ENCODE measurements around the gene TMEM59L.
A peak's percentile ranks its signal among the peaks of the same experiment; 100 is the strongest.
"Not testable (repeated sequence)": the region's sequence is repeated elsewhere in the genome, so short reads cannot be mapped to it uniquely, and the experiment has no call there.

Gene TMEM59L

DNA sequence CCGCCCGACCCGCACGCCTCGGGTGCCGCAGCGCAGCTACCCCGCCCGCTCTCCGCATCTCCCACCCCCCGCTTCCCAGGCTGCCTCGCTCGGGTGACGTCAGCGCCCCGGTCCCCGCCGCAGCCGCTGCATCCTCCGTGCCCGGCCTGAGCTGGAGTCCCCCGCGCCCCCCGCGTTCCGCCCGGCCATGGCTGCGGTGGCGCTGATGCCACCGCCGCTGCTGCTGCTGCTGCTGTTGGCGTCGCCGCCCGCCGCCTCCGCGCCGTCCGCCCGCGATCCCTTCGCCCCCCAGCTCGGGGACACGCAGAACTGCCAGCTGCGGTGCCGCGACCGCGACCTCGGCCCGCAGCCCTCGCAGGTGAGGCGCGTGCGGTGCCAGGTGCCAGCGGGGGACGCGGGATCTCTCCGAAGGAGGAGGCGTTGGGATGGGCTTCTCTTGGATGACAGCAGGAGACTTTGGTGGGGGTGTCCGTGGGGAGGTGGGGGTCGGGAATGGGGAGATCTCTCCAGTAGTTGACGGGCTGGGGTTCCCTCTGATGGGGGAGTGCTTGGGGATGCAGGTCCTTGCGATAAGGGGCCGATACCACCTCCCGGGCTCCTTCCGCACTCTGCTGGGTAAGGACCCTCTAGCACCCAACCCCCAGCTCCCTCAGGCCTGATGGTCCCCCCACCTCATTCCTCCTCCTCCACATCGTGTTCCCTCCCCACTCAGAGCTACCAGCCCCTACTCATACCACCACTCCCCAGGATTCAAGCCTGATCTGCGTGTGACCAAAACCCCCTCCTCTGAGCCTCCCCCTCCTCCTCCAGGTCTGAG is at the start of gene TMEM59L:
TMEM59L (plus strand) TSS at position 99 of the 817 bp plus-strand sequence; CDS start at position 188, 89 bp downstream.
- DNase-seq (ENCODE audit: low read depth, low spot score) = no peak

DNA sequence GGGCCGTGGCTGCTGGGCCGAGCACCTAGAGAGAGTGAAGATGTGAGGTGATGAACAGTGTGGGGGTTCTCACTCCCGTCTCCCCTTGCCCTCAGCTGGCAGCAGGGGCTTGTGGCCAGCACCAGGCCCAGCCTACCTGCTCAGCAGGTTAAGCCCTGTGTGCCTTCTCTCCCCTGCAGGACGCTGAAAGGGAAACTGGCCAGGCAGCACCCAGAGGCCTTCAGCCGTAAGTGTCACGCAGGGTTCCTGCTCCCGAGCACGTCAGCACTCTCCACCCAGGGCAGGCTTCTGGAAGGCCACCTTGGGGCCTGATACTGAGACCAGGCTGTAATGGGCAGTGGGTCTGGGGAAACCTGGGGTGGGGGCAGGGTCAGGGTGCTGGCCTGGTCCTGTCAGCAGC is 45.7 kb upstream of the TMEM59L start:
- no peak for DNase-seq (ENCODE audit: low read depth, low spot score)

DNA sequence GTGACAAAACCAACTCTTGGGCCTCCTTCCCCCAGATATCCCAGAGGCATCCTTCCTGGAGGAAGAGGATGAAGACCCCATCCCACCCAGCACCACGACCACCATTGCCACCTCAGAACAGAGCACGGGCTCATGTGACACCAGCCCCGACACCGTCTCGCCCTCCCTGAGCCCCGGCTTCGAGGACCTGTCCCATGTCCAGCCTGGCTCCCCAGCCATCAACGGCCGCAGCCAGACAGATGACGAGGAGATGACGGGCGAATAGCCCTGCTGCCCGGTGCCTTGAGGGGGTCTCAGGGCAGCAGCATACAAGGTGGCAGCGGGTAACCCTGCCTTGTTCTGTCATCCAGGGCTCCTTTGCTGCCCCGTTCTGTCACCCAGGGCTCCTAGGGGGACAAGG is 44.3 kb upstream of the TMEM59L start:
- DNase-seq (ENCODE audit: low read depth, low spot score) = no peak

DNA sequence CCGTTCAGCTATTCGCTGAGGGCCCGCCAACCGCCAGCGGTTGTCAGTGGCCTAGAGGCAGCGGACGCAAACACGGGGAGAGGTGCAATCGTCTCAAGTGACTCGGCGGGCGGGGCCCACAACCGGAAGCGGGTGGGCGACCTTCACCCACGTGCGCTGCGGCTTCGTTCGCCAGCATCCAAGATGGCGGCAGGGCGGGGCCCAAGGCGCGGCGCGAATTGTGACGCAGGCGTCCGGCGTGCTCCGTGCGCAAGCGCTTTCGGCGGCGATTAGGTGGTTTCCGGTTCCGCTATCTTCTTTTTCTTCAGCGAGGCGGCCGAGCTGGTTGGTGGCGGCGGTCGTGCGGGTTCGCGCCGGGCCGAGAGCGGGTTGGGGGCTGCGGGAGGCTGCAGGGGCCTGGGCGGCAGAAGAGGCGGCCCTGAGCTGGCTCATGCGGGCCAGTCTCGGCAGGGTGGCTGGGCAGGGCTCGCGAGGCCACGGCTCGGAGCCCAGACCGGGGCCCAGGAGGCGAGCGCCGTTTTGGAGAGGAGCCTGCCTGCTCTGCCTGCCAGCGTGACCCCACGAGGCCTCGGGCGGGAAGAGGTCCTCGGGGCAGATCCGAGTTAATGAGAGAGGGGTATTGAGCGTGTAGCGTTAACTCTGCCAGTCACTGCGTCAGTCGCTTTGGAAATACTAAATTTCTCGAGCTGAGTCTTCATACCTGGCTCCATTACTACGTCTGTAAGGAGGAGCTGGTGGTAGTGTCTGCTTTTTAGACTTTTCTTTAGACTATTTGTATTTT is 40.9 kb upstream of the TMEM59L start, which contains the start of gene UBA52:
UBA52 (plus strand) TSS at position 294 of the 781 bp plus-strand sequence. CDS start 1,444 bp downstream, outside the sequence.
- no peak for DNase-seq (ENCODE audit: low read depth, low spot score)

DNA sequence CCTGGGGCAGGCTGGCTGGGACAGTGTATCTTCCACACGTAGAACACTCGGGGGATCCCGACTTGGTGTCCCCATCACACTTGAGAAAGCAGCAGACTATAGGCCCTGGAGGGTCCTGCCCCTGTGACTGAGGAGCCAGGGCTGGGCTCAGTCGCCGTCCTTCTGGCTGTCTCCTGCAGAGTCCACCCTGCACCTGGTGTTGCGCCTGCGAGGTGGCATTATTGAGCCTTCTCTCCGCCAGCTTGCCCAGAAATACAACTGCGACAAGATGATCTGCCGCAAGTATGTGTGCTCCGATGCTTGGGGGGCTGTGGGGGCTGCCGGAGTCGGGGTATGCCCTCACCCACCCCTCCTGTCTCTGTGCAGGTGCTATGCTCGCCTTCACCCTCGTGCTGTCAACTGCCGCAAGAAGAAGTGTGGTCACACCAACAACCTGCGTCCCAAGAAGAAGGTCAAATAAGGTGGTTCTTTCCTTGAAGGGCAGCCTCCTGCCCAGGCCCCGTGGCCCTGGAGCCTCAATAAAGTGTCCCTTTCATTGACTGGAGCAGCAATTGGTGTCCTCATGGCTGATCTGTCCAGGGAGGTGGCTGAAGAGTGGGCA is 37.9 kb upstream of the TMEM59L start:
- no peak for DNase-seq (ENCODE audit: low read depth, low spot score)

DNA sequence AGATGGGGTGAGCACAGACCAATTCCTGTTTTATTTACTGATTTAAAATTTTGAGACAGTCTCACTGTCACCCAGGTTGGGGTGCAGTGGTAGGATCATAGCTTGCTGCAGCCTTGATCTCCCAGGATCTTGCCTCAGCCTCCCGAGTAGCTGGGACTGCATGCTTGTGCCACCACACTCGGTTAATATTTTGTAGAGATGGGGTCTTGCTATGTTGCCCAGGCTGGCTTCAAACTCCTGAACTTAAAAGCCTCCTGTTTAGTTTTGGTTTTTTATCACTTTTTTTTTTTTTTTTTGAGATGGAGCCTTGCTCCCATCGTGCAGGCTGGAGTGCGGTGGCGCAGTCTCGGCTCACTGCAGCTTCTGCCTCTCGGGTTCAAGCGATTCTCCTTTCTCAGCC is 36.3 kb upstream of the TMEM59L start:
- no peak for DNase-seq (ENCODE audit: low read depth, low spot score)

DNA sequence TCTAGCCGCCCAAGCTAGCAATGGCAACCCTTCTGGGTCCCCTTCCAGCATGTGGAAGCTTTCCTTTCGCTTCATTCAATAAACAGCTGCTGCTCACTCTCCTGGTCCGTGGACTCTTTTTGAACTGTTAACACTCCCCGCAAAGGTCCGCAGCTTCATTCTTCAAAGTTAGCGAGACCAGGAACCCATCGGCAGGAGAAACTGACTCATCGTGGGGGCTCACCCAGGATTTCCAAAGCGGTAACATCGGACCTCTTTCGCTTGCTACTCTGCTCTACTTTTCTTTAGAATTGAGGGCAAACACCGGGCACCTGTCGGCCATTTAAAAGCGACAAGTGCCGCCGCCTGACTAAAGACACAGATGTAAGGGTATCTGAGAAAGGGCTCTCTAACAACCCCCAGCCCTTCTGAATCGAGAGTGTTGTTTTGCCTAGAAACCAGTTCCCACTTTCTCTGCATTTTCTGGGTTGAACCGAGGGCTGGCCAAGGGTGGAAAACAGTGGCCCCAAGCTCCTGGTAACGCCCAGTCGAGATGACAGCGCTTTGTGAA is 35.2 kb upstream of the TMEM59L start:
- DNase-seq (ENCODE audit: low read depth, low spot score) = no peak

DNA sequence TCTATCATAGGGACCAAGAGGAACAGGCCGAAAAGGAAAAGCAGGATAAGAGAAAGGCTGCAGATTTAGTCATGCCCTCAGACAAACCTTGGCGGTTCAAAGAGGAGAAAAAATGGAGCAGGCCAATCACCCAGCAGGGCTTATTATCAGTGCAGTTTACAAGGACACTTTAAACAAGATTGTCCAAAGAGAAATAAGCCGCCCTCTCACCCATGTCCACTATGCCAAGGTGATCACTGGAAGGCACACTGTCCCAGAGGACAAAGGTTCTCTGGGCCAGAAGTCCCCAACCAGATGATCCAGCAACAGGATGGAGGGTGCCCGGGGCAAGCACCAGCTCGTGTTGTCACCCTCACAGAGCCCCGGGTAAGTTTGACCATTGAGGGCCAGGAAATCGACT is 32.4 kb upstream of the TMEM59L start:
- no peak for DNase-seq (ENCODE audit: low read depth, low spot score)

DNA sequence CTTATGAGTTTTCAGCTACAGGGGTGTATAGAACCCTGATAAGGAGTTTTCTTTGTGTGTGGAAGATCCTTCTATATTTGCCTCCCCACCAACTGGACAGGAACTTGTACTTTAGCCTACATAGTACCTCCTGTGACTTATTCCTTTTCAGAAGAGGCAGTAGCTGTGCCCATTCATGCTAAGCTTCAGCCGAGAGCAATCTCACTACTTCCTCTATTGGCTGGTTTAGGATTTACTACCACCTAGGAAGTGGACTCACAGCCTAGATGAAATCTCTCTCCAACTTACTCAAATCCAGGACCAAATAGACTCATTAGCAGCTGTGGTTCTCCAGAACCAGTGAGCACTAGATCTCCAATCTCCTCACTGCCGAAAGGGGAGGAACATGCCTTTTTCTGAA is 26.4 kb upstream of the TMEM59L start:
- DNase-seq (ENCODE audit: low read depth, low spot score) = no peak

DNA sequence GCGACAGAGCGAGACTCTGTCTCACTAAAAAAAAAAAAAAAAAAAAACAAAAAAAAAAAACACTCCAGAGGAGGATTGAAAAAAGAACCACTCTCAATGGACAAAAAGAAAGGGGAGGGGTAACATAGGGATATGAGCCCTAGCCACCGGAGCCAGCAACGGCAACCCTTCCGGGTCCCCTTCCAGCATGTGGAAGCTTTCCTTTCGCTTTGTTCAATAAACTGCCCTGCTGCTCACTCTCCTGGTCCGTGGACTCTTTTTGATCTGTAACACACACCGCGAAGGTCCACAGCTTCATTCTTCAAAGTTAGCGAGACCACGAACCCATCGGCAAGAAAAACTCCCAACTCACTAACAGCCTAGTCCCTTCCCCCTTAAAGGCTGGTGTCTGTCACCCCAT is 25.1 kb upstream of the TMEM59L start:
- DNase-seq (ENCODE audit: low read depth, low spot score) = no peak

DNA sequence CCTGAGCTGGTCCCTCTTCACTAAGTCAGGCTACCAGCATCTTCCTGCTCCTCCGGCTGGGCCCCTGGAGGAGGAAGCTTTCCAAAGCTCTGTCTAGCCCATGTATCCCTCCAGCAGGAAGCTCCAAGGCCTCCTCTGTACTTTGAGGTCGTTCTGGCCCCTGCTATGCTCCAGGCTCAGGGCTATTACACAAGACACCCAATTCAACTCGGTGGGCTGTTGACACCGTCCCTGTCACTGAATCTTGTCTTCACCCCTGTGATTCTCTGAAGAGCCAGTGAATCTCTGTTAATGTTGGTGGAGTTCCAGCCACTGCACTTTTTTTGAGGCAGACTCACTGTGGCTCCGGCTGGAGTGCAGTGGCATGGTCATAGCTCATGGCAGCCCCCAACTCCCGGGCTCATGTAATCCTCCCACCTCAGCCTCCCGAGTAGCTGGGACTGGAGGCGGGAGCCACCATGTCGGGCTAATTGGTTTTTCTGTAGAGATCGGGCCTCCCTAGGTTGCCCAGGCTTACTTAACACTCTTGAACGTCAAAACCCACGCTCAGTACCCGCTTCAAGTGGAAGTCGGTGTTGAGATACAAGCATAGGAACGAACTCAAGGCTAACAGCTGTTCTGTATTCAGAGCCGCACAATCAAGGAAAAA is 24.6 kb upstream of the TMEM59L start:
- no peak for DNase-seq (ENCODE audit: low read depth, low spot score)

DNA sequence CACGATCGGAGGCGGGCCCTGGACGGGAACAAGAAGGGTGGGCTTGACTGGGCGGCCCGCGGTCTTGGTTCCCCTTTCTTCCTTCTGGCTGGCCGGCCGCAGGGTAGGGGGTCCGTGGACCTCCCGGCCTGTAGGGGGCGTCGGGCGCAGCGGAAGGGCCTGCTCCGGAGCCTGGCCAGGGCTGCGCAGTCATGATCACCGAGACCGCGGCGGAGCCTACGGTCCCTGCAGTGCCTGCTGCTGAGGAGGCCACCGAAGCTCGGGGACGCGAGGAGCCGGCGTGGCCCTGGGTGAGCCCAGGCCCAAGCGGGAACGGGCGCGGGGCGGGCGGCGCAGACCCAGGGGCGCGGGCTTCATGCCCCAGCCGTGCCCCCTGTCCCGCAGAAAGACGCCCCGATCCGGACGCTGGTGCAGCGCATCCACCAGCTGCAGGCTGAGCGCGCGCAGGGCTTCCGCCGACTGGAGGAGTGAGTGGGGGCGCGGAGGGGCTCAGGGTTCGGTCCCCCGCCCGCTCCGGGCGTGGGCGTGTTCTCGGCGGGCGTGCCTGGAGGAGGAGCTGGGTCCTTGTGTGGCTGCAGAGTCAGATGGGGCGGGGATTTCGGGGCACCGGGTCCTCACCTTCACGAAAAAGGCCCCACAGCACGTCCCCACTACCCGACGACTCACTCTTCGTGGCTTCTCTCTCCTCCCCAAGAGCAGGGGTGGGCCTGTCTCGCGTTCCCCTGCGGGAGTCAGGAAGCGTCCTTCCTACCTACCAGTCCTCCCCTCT is 23.9 kb upstream of the TMEM59L start, which contains the start of gene REX1BD:
REX1BD (plus strand) TSS at position 188 of the 769 bp plus-strand sequence; CDS start at position 192, 4 bp downstream.
- no peak for DNase-seq (ENCODE audit: low read depth, low spot score)

DNA sequence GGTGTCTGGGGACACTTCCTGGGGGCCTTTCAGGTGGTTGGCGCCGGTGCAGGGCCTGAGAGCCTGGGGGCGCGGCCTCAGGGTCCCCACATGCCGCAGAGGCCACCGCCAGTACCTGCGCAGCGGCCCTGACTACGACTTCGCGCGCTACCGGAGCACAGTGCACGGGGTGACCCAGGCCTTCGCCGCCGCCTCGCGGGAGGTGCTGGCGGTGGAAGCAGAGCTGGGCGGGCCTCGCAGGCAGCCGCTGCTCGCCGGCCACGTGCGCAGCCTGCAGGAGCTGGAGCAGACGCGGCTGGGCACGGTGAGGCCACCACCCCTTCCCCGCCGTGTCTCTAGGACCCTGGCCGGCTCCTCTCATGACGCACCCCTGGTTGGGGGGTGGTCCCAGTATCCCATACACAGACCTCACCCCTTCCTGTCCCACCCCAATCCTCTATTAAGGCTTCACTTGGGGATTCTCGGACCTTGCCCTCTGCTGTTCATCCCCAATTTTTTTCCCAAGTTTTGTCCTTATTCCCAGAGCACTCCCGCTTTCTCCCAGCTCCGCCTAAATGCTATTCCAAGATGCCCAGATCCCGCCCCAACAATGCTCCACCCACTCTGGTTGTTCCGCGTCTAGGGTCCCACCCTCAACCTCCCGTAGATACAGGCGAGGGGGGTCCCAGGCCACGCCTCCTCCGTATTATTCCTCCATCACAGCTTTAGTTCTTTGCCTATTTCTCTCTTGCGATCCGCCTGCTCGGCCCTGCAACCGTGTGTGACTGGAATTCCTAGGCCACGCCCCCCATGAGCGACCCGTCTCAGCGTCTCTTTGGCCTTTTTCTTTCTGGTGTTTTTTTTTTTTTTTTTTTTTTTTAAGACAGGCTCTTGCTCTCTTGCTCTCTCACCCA is 23.0 kb upstream of the TMEM59L start:
- no peak for DNase-seq (ENCODE audit: low read depth, low spot score)

DNA sequence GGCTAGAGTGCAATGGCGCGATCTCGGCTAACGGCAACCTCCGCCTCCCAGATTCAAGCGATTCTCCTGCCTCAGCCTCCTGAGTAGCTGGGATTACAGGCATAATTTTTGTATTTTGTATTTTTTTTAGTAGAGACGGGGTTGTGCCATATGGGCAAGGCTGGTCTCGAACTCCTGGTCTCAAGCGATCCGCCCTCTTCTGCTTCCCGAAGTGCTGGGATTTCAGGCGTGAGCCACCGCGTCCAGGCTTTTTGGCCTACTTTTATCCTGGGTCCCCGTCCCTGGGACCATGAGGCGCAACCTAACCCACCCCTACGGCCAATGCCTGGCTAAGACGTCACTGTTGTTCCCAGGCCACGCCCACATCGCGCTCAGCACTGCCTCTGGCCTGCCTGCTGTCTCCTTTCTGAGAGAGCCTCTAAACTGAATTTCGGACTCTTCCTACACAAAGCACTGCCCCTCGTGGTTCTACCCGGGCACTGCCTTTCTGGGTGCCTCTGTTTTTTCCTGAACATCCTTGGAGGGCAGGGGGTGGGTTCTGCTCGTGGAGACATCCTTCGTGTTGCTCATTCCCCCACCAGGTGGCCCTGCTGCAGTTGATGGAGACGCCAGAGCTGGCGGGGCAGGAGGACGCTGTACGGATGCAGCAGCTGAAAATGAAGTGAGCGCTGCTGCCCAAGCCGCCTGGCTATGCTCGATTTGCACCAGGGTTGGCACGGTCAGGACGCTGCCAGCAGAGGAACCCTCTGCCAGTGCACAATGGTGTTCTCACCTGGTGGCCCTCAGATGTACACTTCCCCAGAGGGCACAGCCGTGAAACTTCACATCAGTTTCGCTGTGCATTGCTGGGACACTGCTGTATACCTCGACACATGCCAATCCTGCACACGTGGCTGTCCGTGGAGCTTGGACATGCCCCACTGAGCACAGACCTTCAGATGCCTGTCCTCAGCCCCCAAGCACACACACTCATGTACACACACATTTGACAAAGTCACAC is 22.1 kb upstream of the TMEM59L start:
- DNase-seq (ENCODE audit: low read depth, low spot score) = peak; percentile 97

DNA sequence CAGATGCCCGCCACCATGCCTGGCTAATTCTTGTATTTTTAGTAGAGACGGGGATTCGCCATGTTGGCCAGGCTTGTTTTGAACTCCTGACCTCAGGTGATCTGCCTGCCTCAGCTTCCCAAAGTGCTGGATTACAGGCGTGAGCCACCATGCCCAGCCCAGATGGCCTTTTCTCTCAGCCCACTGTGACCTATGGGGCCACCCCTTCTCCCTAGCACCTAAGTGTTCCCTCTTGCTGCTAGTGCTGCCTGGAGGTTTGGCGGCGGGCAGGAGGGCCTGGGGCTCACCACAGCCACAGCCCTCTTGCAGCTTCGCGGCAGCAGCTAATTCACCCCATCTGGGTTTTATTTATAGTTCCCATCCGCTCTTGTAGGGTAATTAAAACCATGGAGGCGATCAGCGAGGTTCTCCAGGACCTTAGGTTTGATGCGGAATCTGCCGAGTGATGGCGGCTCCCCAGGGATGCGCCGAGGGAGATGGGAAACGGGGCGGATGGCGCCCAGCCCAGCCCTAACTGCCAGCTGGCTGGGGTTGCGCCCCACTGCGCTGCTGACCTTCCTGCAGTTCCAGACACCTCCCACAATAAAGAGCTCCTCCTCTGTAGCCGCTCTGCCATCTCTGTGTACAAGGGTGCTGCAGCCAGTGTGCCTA is 20.8 kb upstream of the TMEM59L start:
- DNase-seq (ENCODE audit: low read depth, low spot score) = no peak

DNA sequence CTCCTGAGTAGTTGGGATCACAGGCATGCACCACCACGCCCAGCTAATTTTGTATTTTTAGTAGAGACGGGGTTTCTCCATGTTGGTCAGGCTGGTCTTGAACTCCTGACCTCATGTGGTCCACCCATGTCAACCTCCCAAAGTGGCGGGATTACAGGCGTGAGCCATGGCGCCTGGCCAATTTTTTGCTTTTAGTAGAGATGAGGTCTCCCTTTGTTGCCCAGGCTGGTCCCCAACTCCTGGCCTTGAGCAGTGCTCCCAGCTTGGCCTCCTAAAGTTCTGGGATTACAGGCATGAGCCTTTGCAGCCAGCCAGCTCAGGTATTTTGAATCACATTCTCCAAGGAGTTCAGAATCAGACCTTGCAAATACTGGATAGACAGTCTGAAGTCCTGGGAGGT is 19.9 kb upstream of the TMEM59L start:
- not testable (repeated sequence) for DNase-seq (ENCODE audit: low read depth, low spot score)

DNA sequence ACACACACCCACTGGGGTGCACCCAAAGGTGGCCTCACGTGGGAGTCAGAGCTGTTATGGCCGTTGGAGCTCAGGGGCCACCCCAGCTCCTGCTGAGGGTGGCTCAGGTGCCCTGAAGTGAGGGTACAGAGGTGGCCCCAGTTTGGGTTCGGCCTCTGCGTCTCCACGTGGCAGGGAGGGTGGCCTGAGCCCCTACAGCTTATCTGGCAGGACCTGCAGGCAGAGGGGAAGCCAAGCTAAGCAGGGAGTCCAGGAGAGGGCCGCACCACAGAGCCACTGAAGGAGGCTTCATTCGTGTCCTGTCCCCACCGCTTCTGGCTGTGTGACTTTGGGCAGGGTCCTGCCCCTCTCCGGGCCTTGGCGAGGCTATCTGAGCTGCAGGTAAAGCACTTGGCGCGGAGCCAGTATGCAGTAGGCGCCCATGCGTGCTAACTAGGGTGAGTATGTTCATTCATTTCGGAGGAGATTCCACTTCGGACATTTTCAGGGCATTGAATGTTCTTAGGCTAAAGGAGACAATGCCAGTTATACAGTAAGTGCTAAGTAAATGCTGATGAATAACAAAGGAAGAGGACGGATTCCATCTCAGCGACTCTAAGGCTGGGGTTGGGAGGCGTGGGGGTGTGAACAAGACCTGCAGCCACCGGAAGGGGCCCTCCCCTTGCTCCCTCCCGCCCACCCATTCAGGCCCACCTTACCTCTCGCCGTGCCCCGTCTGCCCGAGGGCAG is 19.1 kb upstream of the TMEM59L start:
- DNase-seq (ENCODE audit: low read depth, low spot score) = no peak

All from iPS DF 19.7 (cell line).